Vagina (tissue), 2 donors: ENCODE results near the gene DKK2. TPM values are rescaled to one million over a fixed set of nuclear protein-coding genes. Genes with fewer than 3 reads are reported as not detected.

ENCODE experiments used
- DNase-seq, 2 donors: peaks; one replicate each; pipeline ENCODE4 v3.0.0-alpha.2; 2017; ENCODE audit errors: extremely low spot score in 2 of 2
- H3K27ac ChIP-seq: fragments of 200-600 bp; sonication (generic); one replicate; pipeline ENCODE4 v1.5.1; 2019
- H3K27me3 ChIP-seq: fragments of 200-600 bp; sonication (generic); one replicate; pipeline ENCODE4 v1.5.1; 2019
- H3K36me3 ChIP-seq, 2 donors: fragments of 200-600 bp; sonication (generic); one replicate each; pipeline ENCODE4 v1.5.1; 2017 to 2019
- H3K4me1 ChIP-seq: fragments of 200-600 bp; sonication (generic); one replicate; pipeline ENCODE4 v1.5.1; 2019
- H3K4me3 ChIP-seq, 2 donors: fragments of 200-600 bp; sonication (generic); 1 replicate in 1 of 2; 2 replicates in 1 of 2; pipeline ENCODE4 v1.5.1; 2016 to 2019
- H3K9me3 ChIP-seq: fragments of 200-600 bp; sonication (generic); one replicate; pipeline ENCODE4 v1.5.1; 2019
- POLR2A ChIP-seq, 2 donors: fragments of 450-650 bp; IDR thresholded peaks; one replicate each; pipeline ENCODE4 v1.6.1; 2017; ENCODE audit warnings: antibody characterized with exemption in 2 of 2, mild to moderate bottlenecking in 2 of 2, moderate library complexity in 2 of 2
- POLR2AphosphoS5 ChIP-seq, 2 donors: sonication (generic); formaldehyde crosslinking; IDR thresholded peaks; one replicate each; pipeline ENCODE4 v1.9.0; 2017; ENCODE audit warnings: antibody characterized with exemption in 2 of 2, mild to moderate bottlenecking in 2 of 2, low read depth in 1 of 2; ENCODE audit not compliant: insufficient read depth in 1 of 2
- intact Hi-C: fragments of 100-400 bp; cut with DNase I; formaldehyde crosslinking; loops from one replicate; pipeline ENCODE4 v1.15.1; 2023
- total RNA-seq: library from RNA; depleted of rRNA; stranded (reverse); fragments of >200 nt; gene quantifications from one replicate; pipeline ENCODE4 v1.2.3, GENCODE V29; 2016
- TF ChIP-seq, protein P1 (sequence below), 3 experiments: fragments of 450-650 bp in 2 of 3; fragments of 200-600 bp in 1 of 3; sonication (generic) in 1 of 3; IDR thresholded peaks; one replicate each; pipeline ENCODE4 v1.5.1; 2017 to 2019; ENCODE audit warnings: antibody characterized with exemption in 3 of 3, mild to moderate bottlenecking in 2 of 3, moderate library complexity in 2 of 3

Gene DKK2
- total RNA-seq, 1 donor from 2014 or later: 0.49 TPM

DNA sequence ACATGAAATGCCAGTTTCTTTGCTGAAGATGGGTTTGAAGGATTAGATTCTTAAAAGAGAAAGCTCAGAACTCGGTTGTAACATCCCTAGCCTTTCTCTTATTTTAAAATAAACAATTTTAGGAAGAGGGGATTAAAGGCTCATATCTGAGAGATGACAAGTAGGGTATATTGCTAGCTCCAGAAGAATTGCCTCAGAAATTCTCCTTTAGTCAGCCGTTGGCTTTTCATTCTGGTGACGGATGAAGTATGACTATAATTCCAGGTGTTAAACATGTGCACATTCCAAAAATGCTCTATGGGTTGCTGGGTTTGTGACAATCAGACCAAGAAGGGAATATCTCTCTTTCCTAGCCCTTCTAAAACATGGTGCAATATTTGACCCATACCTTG, 17.8 kb downstream of the DKK2 start:
- no peak overlapping the region for H3K27ac ChIP-seq
- DNase-seq: no peak
- H3K4me1 ChIP-seq: no peaks in the 10 kb centered on the region

DNA sequence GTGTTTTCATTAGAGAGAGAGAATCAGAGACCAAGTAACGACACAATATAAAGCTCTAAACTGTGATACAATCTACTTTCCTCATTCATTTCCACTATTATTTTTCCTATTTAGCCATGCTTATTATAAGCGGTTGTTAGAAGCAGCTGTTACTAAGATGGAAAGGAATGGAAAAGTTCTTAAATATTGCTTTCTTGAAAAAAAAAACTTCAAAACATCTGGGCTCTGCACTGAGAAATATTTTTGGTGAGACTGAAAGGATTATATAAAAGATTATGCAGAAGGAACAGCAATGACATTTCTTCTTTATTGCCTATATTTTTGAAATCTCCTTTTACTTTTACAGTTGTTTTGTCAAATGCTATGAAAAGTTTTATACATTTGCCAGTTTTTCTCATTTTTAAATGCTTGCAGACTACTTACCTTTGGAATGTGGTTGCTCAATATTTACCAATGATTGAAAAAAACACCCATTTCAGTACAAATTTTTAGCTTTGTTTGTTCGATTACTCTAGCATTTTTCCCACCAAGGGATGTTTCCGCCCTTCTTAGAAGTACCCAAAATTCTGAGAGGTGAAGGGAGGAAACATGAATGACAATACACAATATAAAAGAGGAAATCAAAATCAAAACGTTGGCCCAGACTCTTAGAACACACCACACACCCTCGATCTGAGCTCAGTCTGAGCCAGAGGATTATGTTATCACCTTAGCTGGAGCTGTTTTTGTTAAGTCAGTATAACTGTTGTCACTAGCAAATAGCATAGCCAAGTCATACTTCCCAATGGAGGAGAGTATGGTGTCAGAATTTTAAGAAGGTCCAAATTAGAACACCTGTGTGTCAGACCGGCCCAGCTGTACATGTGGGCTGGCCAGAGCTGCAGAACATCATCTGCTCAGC, 18.4 kb downstream of the DKK2 start:
- intact Hi-C loops: no loop called here
- H3K4me3 ChIP-seq: no peak overlapping the region
- no peak overlapping the region for H3K27ac ChIP-seq
- H3K9me3 ChIP-seq: no peaks in the 10 kb centered on the region
- no peaks in the 10 kb centered on the region for H3K27me3 ChIP-seq
- no peaks in the 10 kb centered on the region for H3K36me3 ChIP-seq
- TF ChIP-seq, protein P1, sequence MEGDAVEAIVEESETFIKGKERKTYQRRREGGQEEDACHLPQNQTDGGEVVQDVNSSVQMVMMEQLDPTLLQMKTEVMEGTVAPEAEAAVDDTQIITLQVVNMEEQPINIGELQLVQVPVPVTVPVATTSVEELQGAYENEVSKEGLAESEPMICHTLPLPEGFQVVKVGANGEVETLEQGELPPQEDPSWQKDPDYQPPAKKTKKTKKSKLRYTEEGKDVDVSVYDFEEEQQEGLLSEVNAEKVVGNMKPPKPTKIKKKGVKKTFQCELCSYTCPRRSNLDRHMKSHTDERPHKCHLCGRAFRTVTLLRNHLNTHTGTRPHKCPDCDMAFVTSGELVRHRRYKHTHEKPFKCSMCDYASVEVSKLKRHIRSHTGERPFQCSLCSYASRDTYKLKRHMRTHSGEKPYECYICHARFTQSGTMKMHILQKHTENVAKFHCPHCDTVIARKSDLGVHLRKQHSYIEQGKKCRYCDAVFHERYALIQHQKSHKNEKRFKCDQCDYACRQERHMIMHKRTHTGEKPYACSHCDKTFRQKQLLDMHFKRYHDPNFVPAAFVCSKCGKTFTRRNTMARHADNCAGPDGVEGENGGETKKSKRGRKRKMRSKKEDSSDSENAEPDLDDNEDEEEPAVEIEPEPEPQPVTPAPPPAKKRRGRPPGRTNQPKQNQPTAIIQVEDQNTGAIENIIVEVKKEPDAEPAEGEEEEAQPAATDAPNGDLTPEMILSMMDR (IDR thresholded peaks at IDR 0.05): no peak
- no peak for TF ChIP-seq POLR2AphosphoS5 (IDR thresholded peaks at IDR 0.05; ENCODE audit: insufficient read depth in 1 of 2, low read depth in 1 of 2)
- no peak for TF ChIP-seq POLR2A (IDR thresholded peaks at IDR 0.05)
- H3K4me1 ChIP-seq: no peaks in the 10 kb centered on the region
- DNase-seq: no peak

More for the DNA sequence above, 17.8 kb downstream of the DKK2 start:
- H3K36me3 ChIP-seq: no peaks in the 10 kb centered on the region
- no peaks in the 10 kb centered on the region for H3K27me3 ChIP-seq
- no peak overlapping the region for H3K4me3 ChIP-seq
- TF ChIP-seq POLR2A (IDR thresholded peaks at IDR 0.05): no peak
- TF ChIP-seq, protein P1 (IDR thresholded peaks at IDR 0.05): no peak
- no peak for TF ChIP-seq POLR2AphosphoS5 (IDR thresholded peaks at IDR 0.05; ENCODE audit: insufficient read depth in 1 of 2, low read depth in 1 of 2)
- H3K9me3 ChIP-seq: no peaks in the 10 kb centered on the region
- intact Hi-C loops: no loop called here

GRCh38 chr4:107011312-107011711, 24.8 kb downstream of the DKK2 start:
- no peak for DNase-seq
- H3K27me3 ChIP-seq: no peaks in the 10 kb centered on the region
- TF ChIP-seq POLR2AphosphoS5 (IDR thresholded peaks at IDR 0.05; ENCODE audit: insufficient read depth in 1 of 2, low read depth in 1 of 2) (no peak), POLR2A (IDR thresholded peaks at IDR 0.05) (no peak)
- TF ChIP-seq, protein P1 (IDR thresholded peaks at IDR 0.05): no peak
- H3K9me3 ChIP-seq: no peaks in the 10 kb centered on the region
- no peaks in the 10 kb centered on the region for H3K36me3 ChIP-seq
- H3K4me1 ChIP-seq: no peaks in the 10 kb centered on the region
- no peak overlapping the region for H3K4me3 ChIP-seq
- intact Hi-C loops: no loop called here
- H3K27ac ChIP-seq: no peak overlapping the region

DNA sequence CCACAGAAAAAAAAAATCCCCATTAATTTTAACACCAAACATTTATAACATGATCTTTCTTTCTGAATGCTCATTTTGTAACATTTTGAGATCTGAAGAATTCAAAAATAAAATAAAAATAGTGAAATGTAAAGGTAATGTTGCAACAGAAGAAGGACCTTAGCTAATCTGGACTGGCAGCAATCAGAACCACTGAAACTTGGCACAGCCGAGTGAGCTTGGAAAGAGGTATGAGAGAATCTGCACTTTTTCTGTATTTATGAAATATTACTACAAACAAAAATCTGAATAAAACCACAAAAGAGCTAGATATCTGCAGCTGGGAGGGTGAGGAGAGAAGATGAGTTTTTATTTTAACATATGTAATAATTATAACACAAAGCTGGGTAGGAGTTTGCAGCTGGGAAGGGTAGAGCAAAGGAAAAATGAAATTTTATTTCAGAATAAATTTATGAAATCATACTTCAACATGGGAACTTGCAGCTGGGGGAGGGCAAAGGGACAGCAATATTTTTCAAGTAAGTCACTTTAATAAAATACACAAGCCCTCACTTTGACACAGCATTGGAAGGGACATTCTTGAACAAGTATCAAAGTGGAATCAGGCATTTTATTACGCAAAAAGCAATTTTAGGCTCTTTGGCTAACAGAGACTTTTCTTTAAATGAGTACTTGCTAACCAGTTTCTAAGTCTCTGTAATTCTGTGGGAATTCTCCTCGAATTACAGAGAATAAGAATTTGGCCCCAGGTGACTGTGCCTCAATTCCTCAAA, 26.7 kb downstream of the DKK2 start:
- intact Hi-C loops: no loop called here
- Histone ChIP-seq H3K4me1 (no peaks in the 10 kb centered on the region), H3K27ac (no peak overlapping the region)

More for the DNA sequence above, 26.7 kb downstream of the DKK2 start:
- no peak for DNase-seq
- Histone ChIP-seq H3K4me3 (no peak overlapping the region), H3K27me3 (no peaks in the 10 kb centered on the region), H3K9me3 (no peaks in the 10 kb centered on the region), H3K36me3 (no peaks in the 10 kb centered on the region)
- TF ChIP-seq POLR2AphosphoS5 (IDR thresholded peaks at IDR 0.05; ENCODE audit: insufficient read depth in 1 of 2, low read depth in 1 of 2) (no peak), POLR2A (IDR thresholded peaks at IDR 0.05) (no peak)
- TF ChIP-seq, protein P1 (IDR thresholded peaks at IDR 0.05): no peak
